CD8-positive, alpha-beta memory T cell (primary cell): ENCODE data around the gene PLPPR1. TPM values are rescaled to one million over a fixed set of nuclear protein-coding genes. Genes with fewer than 3 reads are reported as not detected.
"Not testable (repeated sequence)": the region's sequence is repeated elsewhere in the genome, so short reads cannot be mapped to it uniquely, and the experiment has no call there.

Experiments
- CTCF ChIA-PET: fragments of 350-600 bp; sonication (Branson Sonifier 250); formaldehyde crosslinking; loops from one replicate; lab custom pipeline; 2021; ENCODE audit warnings: antibody characterized with exemption; lab: Charles Lee
- POLR2A ChIA-PET: fragments of 350-600 bp; sonication (Branson Sonifier 250); formaldehyde crosslinking; loops from one replicate; lab custom pipeline; 2021; ENCODE audit warnings: antibody characterized with exemption; lab: Charles Lee
- DNase-seq, 5 donors: peaks; one replicate each; pipeline versions ENCODE4 v3.0.0 to v3.0.0-alpha.2; 2020 to 2022; ENCODE audit warnings: mixed read lengths in 1 of 5
- H3K27ac ChIP-seq: one replicate; pipeline ENCODE4 v1.7.0; 2013; ENCODE audit warnings: low read depth, mild to moderate bottlenecking, low read length, moderate library complexity
- H3K27me3 ChIP-seq: 2 replicates; pipeline ENCODE4 v1.7.0; 2013; ENCODE audit warnings: low read length, mild to moderate bottlenecking; ENCODE audit not compliant: insufficient read depth, poor library complexity, severe bottlenecking
- H3K36me3 ChIP-seq: 2 replicates; pipeline ENCODE4 v1.7.0; 2013; ENCODE audit warnings: mild to moderate bottlenecking, low read length, moderate library complexity; ENCODE audit not compliant: insufficient read depth
- H3K4me1 ChIP-seq: 2 replicates; pipeline ENCODE4 v1.7.0; 2013; ENCODE audit warnings: mild to moderate bottlenecking, low read length, moderate library complexity; ENCODE audit not compliant: insufficient read depth
- H3K4me3 ChIP-seq: 2 replicates; pipeline ENCODE4 v1.7.0; 2013; ENCODE audit warnings: mild to moderate bottlenecking, low read length
- H3K9me3 ChIP-seq: 2 replicates; pipeline ENCODE4 v1.7.0; 2013; ENCODE audit warnings: mild to moderate bottlenecking, low read length
- H3K27ac Mint-ChIP-seq, 8 donors: one replicate each; pipeline ENCODE4 v1.8.0; 2020 to 2021; ENCODE audit warnings: mixed read lengths in 8 of 8, mild to moderate bottlenecking in 6 of 8, inconsistent platforms in 3 of 8, moderate library complexity in 3 of 8
- H3K27me3 Mint-ChIP-seq, 2 donors: one replicate each; pipeline ENCODE4 v1.8.0; 2020 to 2021; ENCODE audit warnings: mixed read lengths in 2 of 2, mild to moderate bottlenecking in 1 of 2, moderate library complexity in 1 of 2
- H3K36me3 Mint-ChIP-seq, 3 donors: one replicate each; pipeline ENCODE4 v1.8.0; 2020 to 2021; ENCODE audit warnings: mixed read lengths in 3 of 3, inconsistent platforms in 1 of 3, mild to moderate bottlenecking in 1 of 3
- H3K4me1 Mint-ChIP-seq, 3 donors: one replicate each; pipeline ENCODE4 v1.8.0; 2020 to 2021; ENCODE audit warnings: mixed read lengths in 3 of 3, inconsistent platforms in 1 of 3, mild to moderate bottlenecking in 1 of 3
- H3K4me3 Mint-ChIP-seq, 7 donors: one replicate each; pipeline ENCODE4 v1.8.0; 2020 to 2021; ENCODE audit warnings: mixed read lengths in 7 of 7, mild to moderate bottlenecking in 6 of 7, moderate library complexity in 4 of 7, inconsistent platforms in 2 of 7
- H3K9me3 Mint-ChIP-seq, 5 donors: one replicate each; pipeline ENCODE4 v1.8.0; 2020 to 2022; ENCODE audit warnings: mixed read lengths in 5 of 5, mild to moderate bottlenecking in 3 of 5, moderate library complexity in 2 of 5, inconsistent platforms in 1 of 5
- polyA plus RNA-seq: library from polyadenylated mRNA; unstranded; fragments of 300-500 nt; fragmentation: Illumina TruSeq; gene quantifications from one replicate; pipeline ENCODE4 v1.2.3, GENCODE V29; 2021
- total RNA-seq, 2 experiments: library from RNA; stranded (reverse); gene quantifications; one replicate each; pipeline ENCODE4 v1.2.3, GENCODE V29; 2021

Gene PLPPR1
- total and polyA plus RNA-seq, 3 experiments from 2014 or later: not detected

- Histone ChIP-seq H3K4me1 (no peaks in the 10 kb centered on the region), H3K4me3 (no peak overlapping the region), H3K36me3 (no peaks in the 10 kb centered on the region), H3K27ac (no peak overlapping the region), H3K9me3 (no peaks in the 10 kb centered on the region), H3K27me3 (peaks cover 3% of the 10 kb centered on the region)
- H3K4me1 Mint-ChIP-seq: no peaks in the 10 kb centered on the region
- peaks cover 12 to 18% of the 10 kb centered on the region in 2 donors for H3K27me3 Mint-ChIP-seq
- peaks cover 0 to 9% (median 2%) of the 10 kb centered on the region in 5 donors for H3K9me3 Mint-ChIP-seq
- ChIA-PET POLR2A (no interaction called here), CTCF (no interaction called here)
- H3K4me3 Mint-ChIP-seq: no peak overlapping the region
- H3K27ac Mint-ChIP-seq: no peak overlapping the region
- H3K36me3 Mint-ChIP-seq: no peaks in the 10 kb centered on the region
- DNase-seq: no peak
These were observed 5.7 kb downstream of the PLPPR1 start for GRCh38 chr9:101034222-101034621.

- H3K36me3 Mint-ChIP-seq: no peaks in the 10 kb centered on the region
- H3K27me3 ChIP-seq: peaks cover 1% of the 10 kb centered on the region
- no peaks in the 10 kb centered on the region for H3K36me3 ChIP-seq
- no peak for DNase-seq
- H3K27ac Mint-ChIP-seq: no peak overlapping the region
- no peak overlapping the region for H3K4me3 ChIP-seq
- peaks cover 6 to 12% of the 10 kb centered on the region in 2 donors for H3K27me3 Mint-ChIP-seq
- H3K27ac ChIP-seq: no peak overlapping the region
- ChIA-PET POLR2A (no interaction called here), CTCF (no interaction called here)
- H3K9me3 Mint-ChIP-seq: peaks cover 0 to 8% (median 3%) of the 10 kb centered on the region in 5 donors
- H3K4me3 Mint-ChIP-seq: no peak overlapping the region
- no peaks in the 10 kb centered on the region for H3K4me1 Mint-ChIP-seq
- H3K9me3 ChIP-seq: no peaks in the 10 kb centered on the region
- no peaks in the 10 kb centered on the region for H3K4me1 ChIP-seq
These were observed 6.6 kb downstream of the PLPPR1 start for GRCh38 chr9:101035098-101035497.

GRCh38 chr9:101037430-101037829 lies 8.9 kb downstream of the PLPPR1 start:
- Mint-ChIP-seq H3K4me3 (no peak overlapping the region), H3K36me3 (no peaks in the 10 kb centered on the region), H3K9me3 (peaks cover 0 to 4% (median 1%) of the 10 kb centered on the region in 5 donors), H3K4me1 (no peaks in the 10 kb centered on the region), H3K27me3 (no peaks in the 10 kb centered on the region), H3K27ac (no peak overlapping the region)
- H3K4me1 ChIP-seq: no peaks in the 10 kb centered on the region
- ChIA-PET CTCF (interaction anchor here (1.1 kb wide), 1 partner anchor 40 kb away, joined by 3 read pairs; no protein-coding TSS in a partner anchor), POLR2A (no interaction called here)
- no peak overlapping the region for H3K27ac ChIP-seq
- no peaks in the 10 kb centered on the region for H3K36me3 ChIP-seq
- DNase-seq: no peak
- H3K27me3 ChIP-seq: no peaks in the 10 kb centered on the region
- no peak overlapping the region for H3K4me3 ChIP-seq
- H3K9me3 ChIP-seq: no peaks in the 10 kb centered on the region

- no peaks in the 10 kb centered on the region for H3K36me3 ChIP-seq
- Mint-ChIP-seq H3K27me3 (no peaks in the 10 kb centered on the region), H3K4me1 (no peaks in the 10 kb centered on the region), H3K27ac (no peak overlapping the region), H3K4me3 (no peak overlapping the region), H3K36me3 (no peaks in the 10 kb centered on the region), H3K9me3 (peaks cover 0 to 5% (median 3%) of the 10 kb centered on the region in 5 donors)
- ChIA-PET POLR2A (no interaction called here), CTCF (interaction anchor here (1.1 kb wide), 1 partner anchor 39 kb away, joined by 3 read pairs; no protein-coding TSS in a partner anchor)
- no peak for DNase-seq
- H3K27me3 ChIP-seq: no peaks in the 10 kb centered on the region
- no peak overlapping the region for H3K4me3 ChIP-seq
- no peaks in the 10 kb centered on the region for H3K4me1 ChIP-seq
- no peak overlapping the region for H3K27ac ChIP-seq
- no peaks in the 10 kb centered on the region for H3K9me3 ChIP-seq
These were observed 10.0 kb downstream of the PLPPR1 start for GRCh38 chr9:101038488-101038887.

GRCh38 chr9:101039581-101039980 lies 11.1 kb downstream of the PLPPR1 start:
- H3K9me3 ChIP-seq, H3K27me3 Mint-ChIP-seq, H3K27me3 ChIP-seq, DNase-seq, H3K27ac ChIP-seq, CTCF ChIA-PET, H3K4me1 Mint-ChIP-seq, H3K36me3 Mint-ChIP-seq, H3K4me1 ChIP-seq, H3K27ac Mint-ChIP-seq, H3K36me3 ChIP-seq, H3K9me3 Mint-ChIP-seq, H3K4me3 ChIP-seq, POLR2A ChIA-PET, H3K4me3 Mint-ChIP-seq: not testable (repeated sequence)

- Mint-ChIP-seq H3K27me3 (peaks cover 0 to 2% of the 10 kb centered on the region in 2 donors), H3K9me3 (peaks cover 0 to 12% (median 3%) of the 10 kb centered on the region in 5 donors), H3K27ac (no peak overlapping the region), H3K36me3 (no peaks in the 10 kb centered on the region), H3K4me1 (no peaks in the 10 kb centered on the region), H3K4me3 (no peak overlapping the region)
- POLR2A ChIA-PET: no interaction called here
- Histone ChIP-seq H3K4me3 (no peak overlapping the region), H3K36me3 (no peaks in the 10 kb centered on the region), H3K9me3 (no peaks in the 10 kb centered on the region), H3K27me3 (no peaks in the 10 kb centered on the region), H3K27ac (no peak overlapping the region), H3K4me1 (no peaks in the 10 kb centered on the region)
- DNase-seq: no peak
- CTCF ChIA-PET: no interaction called here
These were observed 19.4 kb downstream of the PLPPR1 start for GRCh38 chr9:101047848-101048397.

- Mint-ChIP-seq H3K4me1 (no peaks in the 10 kb centered on the region), H3K27me3 (peaks cover 0 to 2% of the 10 kb centered on the region in 2 donors), H3K9me3 (peaks cover 0 to 8% (median 5%) of the 10 kb centered on the region in 5 donors), H3K36me3 (no peaks in the 10 kb centered on the region), H3K4me3 (no peak overlapping the region), H3K27ac (no peak overlapping the region)
- Histone ChIP-seq H3K27ac (no peak overlapping the region), H3K4me1 (no peaks in the 10 kb centered on the region), H3K36me3 (no peaks in the 10 kb centered on the region), H3K4me3 (no peak overlapping the region), H3K9me3 (no peaks in the 10 kb centered on the region), H3K27me3 (no peaks in the 10 kb centered on the region)
- CTCF ChIA-PET: no interaction called here
- POLR2A ChIA-PET: no interaction called here
- no peak for DNase-seq
These were observed 22.1 kb downstream of the PLPPR1 start for GRCh38 chr9:101050650-101051049.

- Mint-ChIP-seq H3K27ac (no peak overlapping the region), H3K36me3 (no peaks in the 10 kb centered on the region), H3K27me3 (peaks cover 2 to 3% of the 10 kb centered on the region in 2 donors), H3K4me3 (no peak overlapping the region), H3K4me1 (no peaks in the 10 kb centered on the region), H3K9me3 (peaks cover 0 to 5% (median 2%) of the 10 kb centered on the region in 5 donors)
- H3K9me3 ChIP-seq: no peaks in the 10 kb centered on the region
- ChIA-PET POLR2A (no interaction called here), CTCF (no interaction called here)
- H3K4me3 ChIP-seq: no peak overlapping the region
- H3K36me3 ChIP-seq: no peaks in the 10 kb centered on the region
- H3K27me3 ChIP-seq: no peaks in the 10 kb centered on the region
- H3K27ac ChIP-seq: no peak overlapping the region
- no peak for DNase-seq
- H3K4me1 ChIP-seq: no peaks in the 10 kb centered on the region
These were observed 26.1 kb downstream of the PLPPR1 start for GRCh38 chr9:101054657-101055056.
